Left lobe of liver (tissue), 2 donors: Measurements from ENCODE around the gene GTPBP8. TPM values are rescaled to one million over a fixed set of nuclear protein-coding genes. Genes with fewer than 3 reads are reported as not detected.
A peak's percentile ranks its signal among the peaks of the same experiment; 100 is the strongest.
"Not testable (repeated sequence)": the region's sequence is repeated elsewhere in the genome, so short reads cannot be mapped to it uniquely, and the experiment has no call there.

ENCODE experiments used
- ATAC-seq: fragments of 200-7000 bp; cut with Tn5 transposase; one replicate; pipeline ENCODE4 v1.9.1; 2020; ENCODE audit warnings: mild to moderate bottlenecking, moderate library complexity
- DNase-seq: peaks from one replicate; pipeline ENCODE4 v3.0.0-alpha.2; 2020; ENCODE audit warnings: low spot score
- total RNA-seq: library from RNA; stranded (reverse); gene quantifications from one replicate; pipeline ENCODE4 v1.2.1, GENCODE V29; 2021
- donor health status: DM: no; HTN: no; CAD: no; lungs with moderate emphysema.
- donor health status: DM: no; HTN: yes; CAD: no.

Gene GTPBP8
- total RNA-seq, 1 donor from 2014 or later = 7.7 TPM

- ATAC-seq (no peak), DNase-seq (no peak)
Measured at GRCh38 chr3:112995800-112996199, 5.0 kb downstream of the GTPBP8 start.

- DNase-seq = no peak
- no peak for ATAC-seq
Measured at GRCh38 chr3:113000691-113001090, 9.9 kb downstream of the GTPBP8 start.

GRCh38 chr3:113002037-113002436 lies 11.3 kb downstream of the GTPBP8 start:
- no peak for DNase-seq
- no peak for ATAC-seq

DNA sequence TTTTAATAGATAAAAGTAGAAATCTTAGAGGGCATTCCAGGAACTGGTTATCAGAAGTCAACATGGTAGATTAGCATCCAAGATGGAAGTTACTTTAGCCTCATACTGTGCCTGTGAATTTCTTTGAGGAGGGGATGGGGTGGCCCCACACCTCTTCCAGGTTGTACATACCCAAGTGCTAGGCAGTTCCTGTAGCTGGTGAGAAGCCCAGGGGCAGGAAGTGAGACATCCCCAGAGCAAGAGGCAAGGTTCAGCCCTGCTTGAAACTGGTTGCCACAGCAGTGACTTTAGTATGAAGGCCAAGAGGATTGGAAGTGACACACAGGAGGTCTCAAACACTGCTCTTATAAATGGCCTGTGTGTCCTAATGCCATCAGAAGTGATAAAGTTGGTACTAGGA lies 11.9 kb downstream of the GTPBP8 start:
- no peak for ATAC-seq
- no peak for DNase-seq

DNA sequence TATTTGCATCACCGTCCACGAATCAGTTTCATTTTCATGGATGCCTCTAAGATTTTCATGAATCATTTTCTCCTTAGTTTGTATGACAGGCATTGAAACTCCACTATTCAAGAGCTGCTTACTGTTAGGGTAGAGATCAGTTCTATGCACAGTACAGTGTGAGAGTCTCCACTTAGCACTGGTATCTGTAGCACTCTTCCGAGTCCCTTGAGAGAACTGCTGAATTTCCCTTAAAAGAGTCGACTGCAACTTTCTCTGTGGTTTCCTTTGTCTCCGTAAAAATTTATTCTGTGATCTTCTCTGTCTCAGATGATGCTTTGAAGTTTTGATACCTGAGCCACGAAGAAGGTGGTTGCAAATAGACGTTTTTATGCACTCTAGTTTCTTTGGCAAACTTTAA lies 14.8 kb downstream of the GTPBP8 start:
- no peak for DNase-seq
- ATAC-seq = no peak

DNA sequence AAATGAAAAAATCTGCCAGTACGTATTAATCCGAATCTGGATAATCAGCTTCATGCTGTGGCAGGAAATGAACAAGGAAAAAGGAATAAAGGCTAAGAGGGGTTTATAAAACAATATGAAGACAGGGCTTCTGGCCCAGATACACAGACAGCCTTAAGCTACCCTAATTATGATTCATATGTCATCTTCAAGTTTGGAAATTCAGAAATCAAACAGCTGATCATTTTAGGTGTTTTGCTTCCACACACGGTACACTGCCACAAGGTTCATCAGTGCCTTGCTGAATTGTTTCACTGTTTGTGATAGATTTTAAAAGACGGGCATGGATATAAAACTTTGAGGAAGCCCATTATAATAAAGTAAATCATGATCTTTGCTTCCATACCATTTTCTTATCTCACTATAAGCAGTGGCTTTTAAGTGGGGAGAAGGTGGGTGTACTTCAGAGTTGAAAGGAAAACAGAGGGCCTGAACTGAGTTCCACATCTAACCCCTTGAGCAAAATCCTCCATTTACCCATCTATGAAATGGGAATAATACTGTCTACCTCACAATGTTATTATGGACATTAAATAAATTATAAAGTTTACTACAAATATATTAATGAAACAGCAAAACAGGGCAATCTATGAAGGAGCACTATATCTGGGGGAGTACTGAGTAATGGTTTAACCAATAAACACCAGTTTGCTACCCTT lies 15.7 kb downstream of the GTPBP8 start:
- no peak for DNase-seq
- no peak for ATAC-seq

- DNase-seq = no peak
- ATAC-seq = no peak
Measured at GRCh38 chr3:113008117-113008516, 17.3 kb downstream of the GTPBP8 start.

DNA sequence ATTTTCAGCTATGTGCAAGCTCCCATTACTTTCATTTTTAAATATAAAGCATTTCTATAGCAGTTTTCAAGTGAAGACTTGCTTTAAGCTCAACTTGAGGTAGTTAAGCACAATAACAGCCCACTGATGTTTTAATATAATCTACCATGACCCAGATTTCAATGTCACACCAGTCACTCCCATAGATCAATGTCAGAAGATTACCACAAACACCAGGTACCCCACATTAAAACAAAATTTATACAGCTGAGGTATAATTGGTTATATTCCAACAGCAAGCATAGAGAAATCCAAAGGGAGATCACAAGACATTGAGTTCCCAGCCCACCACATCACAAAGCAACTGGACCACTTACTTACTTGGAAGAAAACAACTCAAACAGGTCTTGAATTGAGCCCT lies 22.8 kb downstream of the GTPBP8 start:
- ATAC-seq (no peak), DNase-seq (no peak)

GRCh38 chr3:113018536-113019181 lies 27.9 kb downstream of the GTPBP8 start:
- ATAC-seq (no peak), DNase-seq (no peak)

GRCh38 chr3:113019182-113020137 lies 28.7 kb downstream of the GTPBP8 start:
- peak; percentile 99 for ATAC-seq
- DNase-seq = peak; percentile 88

GRCh38 chr3:113021471-113021870 lies 30.7 kb downstream of the GTPBP8 start:
- no peak for ATAC-seq
- DNase-seq = no peak

DNA sequence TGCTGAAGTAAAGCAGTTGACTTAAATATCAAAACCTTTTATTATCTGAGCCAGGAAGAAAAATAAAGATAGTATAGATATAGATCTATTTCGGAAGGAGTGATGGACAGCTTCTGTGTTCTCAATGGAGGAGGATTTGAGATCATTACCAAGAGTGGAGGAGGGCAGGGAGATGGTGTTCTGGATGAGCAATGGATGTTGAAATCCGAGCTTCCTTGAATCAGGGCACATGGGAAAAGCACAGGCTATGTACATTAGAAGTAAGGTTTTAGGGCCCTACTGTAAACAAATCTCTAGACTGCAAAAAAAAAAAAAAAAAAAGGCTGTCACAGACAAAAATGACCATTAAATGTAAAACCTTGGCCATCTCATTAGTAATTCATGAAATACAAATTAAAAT lies 43.2 kb downstream of the GTPBP8 start:
- ATAC-seq = no peak

GRCh38 chr3:113035387-113035982 lies 44.7 kb downstream of the GTPBP8 start:
- DNase-seq = no peak

More for the DNA sequence above, 43.2 kb downstream of the GTPBP8 start:
- no peak for DNase-seq

GRCh38 chr3:113038328-113038727 lies 47.5 kb downstream of the GTPBP8 start:
- DNase-seq (no peak), ATAC-seq (no peak)

More at GRCh38 chr3:113035387-113035982, 44.7 kb downstream of the GTPBP8 start:
- peak; percentile 100 for ATAC-seq

DNA sequence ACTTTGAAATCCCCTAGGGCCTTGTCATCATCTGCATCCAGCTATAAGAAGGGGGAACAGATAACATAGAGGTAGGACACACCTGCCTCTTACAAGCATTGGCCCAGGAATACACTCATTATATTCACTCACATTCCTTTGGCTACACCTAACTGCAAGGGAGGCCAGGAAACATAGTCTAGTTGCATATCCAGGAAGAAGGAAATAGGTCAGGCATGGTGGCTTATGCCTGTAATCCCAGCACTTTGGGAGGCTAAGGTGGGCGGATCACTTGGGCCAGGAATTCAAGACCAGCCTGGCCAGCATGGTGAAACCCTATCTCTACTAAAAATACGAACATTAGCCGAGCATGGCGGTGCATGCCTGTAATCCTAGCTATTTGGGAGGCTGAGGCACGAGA lies 48.8 kb downstream of the GTPBP8 start:
- ATAC-seq = no peak
- no peak for DNase-seq

GRCh38 chr3:113040231-113040630 lies 49.4 kb downstream of the GTPBP8 start:
- ATAC-seq = no peak

DNA sequence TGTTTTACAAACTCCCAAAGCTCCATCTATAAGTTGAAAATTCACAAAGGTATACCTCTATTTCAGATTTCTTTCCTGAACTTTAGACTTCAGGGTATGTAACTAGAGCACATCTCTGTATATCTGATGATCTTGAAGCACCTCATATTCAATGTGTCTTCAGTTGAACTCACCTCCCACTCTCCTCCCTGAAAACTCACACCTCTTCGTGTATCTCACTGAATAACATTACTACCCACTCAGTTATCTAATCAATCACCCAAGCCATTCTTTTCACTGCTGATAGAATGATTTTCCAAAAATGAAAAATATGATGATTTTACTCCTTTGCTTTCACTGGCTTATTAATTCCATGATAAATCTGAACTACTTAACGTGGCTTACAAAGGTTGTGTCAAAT lies 52.9 kb downstream of the GTPBP8 start:
- DNase-seq = no peak
- no peak for ATAC-seq

More at GRCh38 chr3:113040231-113040630, 49.4 kb downstream of the GTPBP8 start:
- no peak for DNase-seq

- DNase-seq = not testable (repeated sequence)
Measured at GRCh38 chr3:113046186-113046965, 55.6 kb downstream of the GTPBP8 start.

GRCh38 chr3:113051302-113051711 lies 60.5 kb downstream of the GTPBP8 start:
- DNase-seq (peak; percentile 74), ATAC-seq (peak; percentile 98)

More at GRCh38 chr3:113046186-113046965, 55.6 kb downstream of the GTPBP8 start:
- not testable (repeated sequence) for ATAC-seq
